ENCODE measurements around the gene PARM1. TPM values are rescaled to one million over a fixed set of nuclear protein-coding genes. Genes with fewer than 3 reads are reported as not detected.

PARM1 gene
- total RNA-seq, 4 donors from 2014 or later, result 12.9 to 25.7 (median 24.1) TPM

DNA sequence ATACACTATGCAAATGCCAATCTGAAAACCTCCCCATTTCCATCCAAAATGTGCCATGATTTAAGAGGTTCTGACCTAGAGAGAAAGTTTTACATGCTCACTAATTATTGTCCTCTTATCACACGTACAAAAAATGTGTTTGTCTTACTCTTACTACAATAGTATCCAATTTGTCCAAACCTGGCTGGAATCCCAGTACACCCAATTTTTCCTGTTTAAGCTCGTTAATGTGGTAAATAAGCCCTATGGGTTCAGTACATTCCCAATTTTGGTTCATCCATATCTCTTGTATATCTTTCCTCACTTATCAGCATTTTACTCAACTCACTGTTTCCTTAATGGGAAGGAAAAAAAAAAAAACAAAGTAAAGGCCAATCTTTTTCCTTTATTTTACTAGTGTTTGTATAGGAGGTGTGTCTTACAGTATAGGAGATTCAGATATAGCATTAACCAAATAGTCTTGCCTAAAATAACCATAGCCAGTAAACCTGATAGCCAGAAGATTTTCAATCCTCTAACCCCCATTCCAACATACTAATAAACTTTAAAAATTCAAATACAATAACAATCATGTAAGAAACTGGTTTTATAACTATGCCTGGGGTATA lies 109.8 kb downstream of the PARM1 start:
- 78% methylated on average over 2 of the region's 2 CpGs for WGBS
- H3K36me3 ChIP-seq, result no peaks in the 10 kb centered on the region
- H3K4me1 ChIP-seq, result no peaks in the 10 kb centered on the region
- H3K4me3 ChIP-seq, result no peak overlapping the region
- no peaks in the 10 kb centered on the region for H3K27me3 ChIP-seq
- no peak overlapping the region for H3K27ac ChIP-seq (replicated peaks in 1 of 4)
- no peaks in the 10 kb centered on the region for H3K9me3 ChIP-seq
- DNase-seq (ENCODE audit: extremely low spot score), result no peak
- intact Hi-C loops (cut with DNase I), result no loop called here
- TF ChIP-seq, protein P1, sequence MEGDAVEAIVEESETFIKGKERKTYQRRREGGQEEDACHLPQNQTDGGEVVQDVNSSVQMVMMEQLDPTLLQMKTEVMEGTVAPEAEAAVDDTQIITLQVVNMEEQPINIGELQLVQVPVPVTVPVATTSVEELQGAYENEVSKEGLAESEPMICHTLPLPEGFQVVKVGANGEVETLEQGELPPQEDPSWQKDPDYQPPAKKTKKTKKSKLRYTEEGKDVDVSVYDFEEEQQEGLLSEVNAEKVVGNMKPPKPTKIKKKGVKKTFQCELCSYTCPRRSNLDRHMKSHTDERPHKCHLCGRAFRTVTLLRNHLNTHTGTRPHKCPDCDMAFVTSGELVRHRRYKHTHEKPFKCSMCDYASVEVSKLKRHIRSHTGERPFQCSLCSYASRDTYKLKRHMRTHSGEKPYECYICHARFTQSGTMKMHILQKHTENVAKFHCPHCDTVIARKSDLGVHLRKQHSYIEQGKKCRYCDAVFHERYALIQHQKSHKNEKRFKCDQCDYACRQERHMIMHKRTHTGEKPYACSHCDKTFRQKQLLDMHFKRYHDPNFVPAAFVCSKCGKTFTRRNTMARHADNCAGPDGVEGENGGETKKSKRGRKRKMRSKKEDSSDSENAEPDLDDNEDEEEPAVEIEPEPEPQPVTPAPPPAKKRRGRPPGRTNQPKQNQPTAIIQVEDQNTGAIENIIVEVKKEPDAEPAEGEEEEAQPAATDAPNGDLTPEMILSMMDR (IDR thresholded peaks at IDR 0.05), result no peak
- TF ChIP-seq POLR2AphosphoS5 (IDR thresholded peaks at IDR 0.05) (no peak), EP300 (IDR thresholded peaks at IDR 0.05) (no peak), POLR2A (IDR thresholded peaks at IDR 0.05; ENCODE audit: low read depth) (no peak)

GRCh38 chr4:75046226-75046625 lies 113.3 kb downstream of the PARM1 start:
- 92% methylated on average over 4 of the region's 4 CpGs for WGBS
- intact Hi-C loops (cut with DNase I), result no loop called here
- no peaks in the 10 kb centered on the region for H3K36me3 ChIP-seq
- H3K4me1 ChIP-seq, result no peaks in the 10 kb centered on the region
- no peak for TF ChIP-seq EP300 (IDR thresholded peaks at IDR 0.05)
- TF ChIP-seq POLR2A (IDR thresholded peaks at IDR 0.05; ENCODE audit: low read depth), result no peak
- TF ChIP-seq, protein P1 (IDR thresholded peaks at IDR 0.05), result no peak
- TF ChIP-seq POLR2AphosphoS5 (IDR thresholded peaks at IDR 0.05), result no peak
- H3K4me3 ChIP-seq, result no peak overlapping the region
- DNase-seq (ENCODE audit: extremely low spot score), result no peak
- no peak overlapping the region for H3K27ac ChIP-seq (replicated peaks in 1 of 4)
- no peaks in the 10 kb centered on the region for H3K9me3 ChIP-seq
- H3K27me3 ChIP-seq, result no peaks in the 10 kb centered on the region

- intact Hi-C loops (cut with DNase I), result no loop called here
- Histone ChIP-seq H3K4me1 (no peaks in the 10 kb centered on the region), H3K27ac (replicated peaks in 1 of 4) (no peak overlapping the region), H3K36me3 (no peaks in the 10 kb centered on the region), H3K9me3 (no peaks in the 10 kb centered on the region), H3K4me3 (no peak overlapping the region), H3K27me3 (no peaks in the 10 kb centered on the region)
- no peak for DNase-seq (ENCODE audit: extremely low spot score)
- TF ChIP-seq, protein P1 (IDR thresholded peaks at IDR 0.05), result no peak
- TF ChIP-seq POLR2AphosphoS5 (IDR thresholded peaks at IDR 0.05), result no peak
- TF ChIP-seq EP300 (IDR thresholded peaks at IDR 0.05), result no peak
- TF ChIP-seq POLR2A (IDR thresholded peaks at IDR 0.05; ENCODE audit: low read depth), result no peak
- WGBS, result 61% methylated on average over 2 of the region's 2 CpGs
Measured at GRCh38 chr4:75046641-75047040, 113.7 kb downstream of the PARM1 start.

DNA sequence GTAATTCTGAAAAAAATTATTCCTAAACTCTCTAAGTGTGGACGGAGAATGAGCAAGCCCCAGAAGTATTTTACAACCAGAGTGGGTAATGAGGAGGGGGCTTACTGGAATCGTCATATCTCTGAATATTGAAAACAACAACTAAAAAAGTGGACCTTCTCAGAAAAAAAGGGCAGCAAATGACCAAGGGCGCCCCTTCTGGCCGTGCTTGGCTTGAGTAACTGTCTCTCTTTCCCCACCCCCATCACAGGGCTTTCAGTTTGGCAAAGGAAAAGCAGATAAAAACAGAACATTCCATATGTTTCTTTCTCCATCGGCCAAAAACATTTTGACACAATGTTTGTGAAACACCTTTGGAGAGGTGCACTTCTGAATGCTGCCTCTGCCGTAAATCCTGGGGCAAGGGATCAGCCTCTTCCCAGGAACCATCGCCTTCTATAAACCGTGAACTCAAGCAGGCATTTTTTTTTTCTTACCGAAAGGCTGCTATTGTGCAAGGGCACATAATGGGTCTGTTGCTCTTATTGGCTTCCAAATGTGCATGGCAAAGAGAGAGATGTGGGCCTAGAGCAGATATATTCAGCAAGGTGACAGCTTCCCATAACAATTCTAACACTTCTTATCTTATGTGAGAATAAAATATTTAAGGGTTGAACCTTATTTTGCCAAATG lies 115.4 kb downstream of the PARM1 start:
- H3K27me3 ChIP-seq, result no peaks in the 10 kb centered on the region
- intact Hi-C loops (cut with DNase I), result no loop called here
- H3K36me3 ChIP-seq, result no peaks in the 10 kb centered on the region
- WGBS, result 56% methylated on average over 9 of the region's 9 CpGs
- H3K4me1 ChIP-seq, result no peaks in the 10 kb centered on the region
- no peaks in the 10 kb centered on the region for H3K9me3 ChIP-seq
- H3K27ac ChIP-seq (replicated peaks in 1 of 4), result no peak overlapping the region
- no peak for DNase-seq (ENCODE audit: extremely low spot score)
- no peak for TF ChIP-seq POLR2A (IDR thresholded peaks at IDR 0.05; ENCODE audit: low read depth)
- TF ChIP-seq, protein P1 (IDR thresholded peaks at IDR 0.05), result no peak
- TF ChIP-seq EP300 (IDR thresholded peaks at IDR 0.05), result no peak
- TF ChIP-seq POLR2AphosphoS5 (IDR thresholded peaks at IDR 0.05), result no peak
- no peak overlapping the region for H3K4me3 ChIP-seq

All from esophagus muscularis mucosa (tissue), 4 donors.